HG03520 (cell line): ENCODE results near the gene PPP2R2C.

Experiments
- ATAC-seq: cut with Tn5 transposase; IDR thresholded peaks from one replicate; pipeline ENCODE4 v1.9.1; 2021; ENCODE audit warnings: mild to moderate bottlenecking, moderate library complexity; ENCODE audit not compliant: unreplicated experiment

Gene PPP2R2C

GRCh38 chr4:6383009-6383404 lies 89.4 kb downstream of the PPP2R2C start:
- no peak for ATAC-seq

GRCh38 chr4:6381571-6382123 lies 90.8 kb downstream of the PPP2R2C start:
- no peak for ATAC-seq

DNA sequence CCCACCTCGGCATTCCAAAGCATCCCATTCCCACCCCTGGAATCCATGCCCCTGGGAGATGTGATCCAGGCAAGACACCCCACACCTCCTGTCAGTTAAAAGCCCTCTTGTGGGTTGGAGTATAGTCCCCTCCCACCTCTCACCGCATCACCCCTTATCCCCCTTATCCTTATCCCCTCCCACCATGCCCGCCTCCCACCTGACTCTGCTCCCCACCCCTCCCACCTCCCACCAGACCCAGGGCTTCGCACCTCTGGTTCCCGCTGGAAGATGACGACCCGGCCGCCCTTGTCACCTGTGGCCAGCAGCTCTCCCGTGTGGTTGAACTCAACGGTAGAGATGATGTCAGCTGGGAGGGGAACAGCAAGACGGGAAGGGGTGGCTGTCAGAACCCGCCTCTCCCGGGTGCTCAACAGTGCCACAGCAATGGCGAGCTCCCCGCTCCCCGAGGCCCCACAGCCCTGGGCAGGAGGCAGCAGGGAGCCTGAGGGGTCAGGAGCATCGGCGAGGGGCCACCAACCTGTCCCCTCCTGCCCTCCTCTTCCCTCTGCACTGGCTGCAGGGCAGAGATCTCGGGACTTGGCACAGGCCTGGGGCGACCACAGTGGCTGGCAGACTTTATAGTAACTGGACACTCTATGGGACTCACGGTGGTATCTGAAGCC lies 91.5 kb downstream of the PPP2R2C start:
- no peak for ATAC-seq

DNA sequence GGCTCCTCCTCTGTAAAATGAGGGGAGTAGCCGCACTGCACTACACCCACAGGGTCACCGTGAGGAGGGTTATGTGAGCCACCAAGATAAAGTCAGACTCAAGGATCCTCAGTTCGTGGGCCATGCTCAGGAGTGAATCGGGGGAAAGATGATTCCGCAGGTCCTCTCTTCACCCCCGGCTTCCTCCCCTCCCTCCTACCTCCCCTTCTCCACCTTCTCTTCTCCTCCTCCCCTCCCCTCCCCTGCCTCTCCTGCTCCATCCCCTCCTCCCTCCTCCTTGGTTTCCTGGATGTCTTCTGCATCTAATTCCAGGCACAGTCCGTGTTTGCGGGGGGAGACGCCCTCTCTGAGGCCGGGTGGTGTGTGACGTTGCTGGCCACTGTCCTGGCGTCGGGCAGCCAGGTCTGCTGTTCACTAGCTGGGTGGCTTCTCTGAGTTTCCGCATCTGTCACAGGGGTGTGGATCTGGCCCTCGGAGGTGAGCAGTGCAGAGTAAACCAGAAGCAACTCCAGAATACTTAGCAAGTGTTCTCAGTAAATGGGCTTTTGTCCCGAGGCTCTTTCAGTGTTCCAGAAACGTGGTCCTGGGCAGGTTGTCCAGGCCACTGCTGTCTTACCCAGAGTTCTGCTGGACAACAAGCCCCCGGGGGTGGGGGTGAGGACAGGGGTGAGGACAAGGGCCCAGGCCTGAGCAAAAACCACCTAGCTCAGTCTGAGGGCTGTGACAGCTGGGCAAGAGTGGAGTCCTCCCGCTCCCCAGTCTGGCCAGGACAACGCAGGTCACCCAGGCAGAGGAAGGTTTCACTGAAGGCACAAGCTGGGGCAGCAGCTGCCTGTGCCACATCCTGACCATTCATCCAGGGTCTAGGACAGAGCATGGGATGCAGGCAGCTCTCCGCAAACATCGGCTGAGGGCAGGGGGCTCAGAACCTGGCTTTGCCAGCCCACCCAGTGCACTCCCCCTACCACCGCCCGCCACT lies 92.4 kb downstream of the PPP2R2C start:
- ATAC-seq, result no peak

- no peak for ATAC-seq
These were observed 93.6 kb downstream of the PPP2R2C start for GRCh38 chr4:6378493-6379445.

DNA sequence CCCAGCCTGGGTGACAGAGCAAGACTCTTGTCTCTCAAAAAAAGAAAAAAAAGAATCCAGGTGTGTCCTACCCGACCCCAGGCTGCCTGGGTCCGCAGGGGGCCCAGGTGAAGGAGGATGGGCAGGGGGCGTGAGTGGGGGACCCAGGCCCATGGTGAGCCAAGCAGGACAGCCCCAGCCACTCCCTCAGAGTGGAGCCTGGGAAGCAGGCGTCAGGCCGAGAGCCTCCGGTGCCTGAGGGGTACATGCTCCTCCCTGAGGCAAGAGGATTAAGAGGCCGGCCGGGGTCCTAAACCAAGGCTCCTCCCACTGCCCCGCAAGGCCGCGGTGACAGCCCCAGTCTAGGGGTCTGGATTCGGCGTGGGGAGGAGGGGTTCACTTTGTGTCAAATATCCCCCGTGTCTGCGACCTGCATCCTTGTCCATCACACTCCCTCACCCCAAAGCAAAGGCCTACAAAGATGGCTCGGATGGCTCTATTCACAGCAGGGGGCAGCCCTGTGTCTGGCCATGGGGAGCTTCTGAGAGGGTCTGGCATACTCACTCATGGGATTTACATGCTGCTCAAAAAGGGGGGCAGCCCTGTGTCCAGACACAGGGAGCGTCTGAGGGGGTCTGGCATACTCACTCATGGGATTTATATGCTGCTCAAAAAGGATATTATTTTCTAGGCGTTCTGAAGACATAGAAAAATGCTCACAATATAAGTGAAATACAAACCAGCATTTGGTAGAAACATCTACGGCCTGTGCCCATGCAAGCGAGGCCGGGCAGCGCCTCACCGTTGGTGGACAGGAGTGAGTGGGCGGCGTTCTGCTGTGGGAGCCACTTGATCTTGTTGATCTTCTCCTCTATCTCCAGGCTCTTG lies 94.6 kb downstream of the PPP2R2C start:
- no peak for ATAC-seq

DNA sequence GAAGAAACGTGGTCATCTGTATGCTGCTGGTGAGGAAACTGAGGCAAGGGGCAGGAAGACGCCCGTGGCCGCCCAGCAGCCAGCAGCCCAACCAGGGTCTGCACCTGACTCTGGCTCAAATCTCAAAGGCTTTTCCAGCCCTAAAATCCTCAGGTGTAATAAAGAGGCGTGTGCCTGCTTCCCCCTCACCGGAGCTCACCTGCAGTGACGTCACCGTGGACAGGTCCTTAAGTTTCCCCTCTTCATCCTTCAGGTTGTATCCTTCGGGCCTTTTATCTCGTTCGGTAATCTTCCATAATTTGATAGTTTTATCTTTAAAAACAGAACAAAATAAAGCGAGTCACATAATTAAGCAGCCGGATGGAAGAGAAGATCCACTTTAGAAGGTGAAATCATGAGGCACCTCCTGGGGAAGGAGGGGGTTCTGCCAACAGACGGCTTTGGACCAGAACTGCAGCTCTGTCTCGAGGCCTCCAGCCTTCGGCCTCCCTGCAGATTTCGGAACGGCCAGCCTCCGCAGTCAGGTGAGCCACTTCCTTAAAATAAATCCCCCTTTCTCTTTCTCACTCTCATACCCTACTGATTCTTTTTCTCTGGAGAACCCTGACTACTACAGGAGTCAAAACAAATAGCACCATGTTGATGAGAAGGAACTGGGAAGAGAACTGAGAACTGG lies 96.7 kb downstream of the PPP2R2C start:
- ATAC-seq, result no peak

DNA sequence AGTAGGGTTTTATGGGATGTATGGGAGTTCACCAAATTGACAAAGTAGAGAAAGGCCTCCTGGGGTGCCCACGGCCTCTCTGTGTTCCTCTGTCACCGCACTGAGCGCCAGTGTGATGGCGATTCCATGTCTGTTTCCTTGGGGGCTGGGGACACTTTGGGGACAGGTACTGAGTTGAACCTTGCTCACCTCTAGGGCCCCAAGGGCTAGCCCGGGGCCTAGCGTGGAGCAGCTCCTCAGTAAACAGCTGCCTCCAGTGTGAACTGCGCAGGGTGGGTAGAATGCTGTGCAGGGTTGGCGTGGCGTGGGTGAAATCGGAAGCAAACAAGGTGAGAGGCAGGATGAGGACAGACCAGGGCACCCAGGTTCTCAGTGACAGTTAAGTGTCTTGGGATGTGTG lies 97.8 kb downstream of the PPP2R2C start:
- no peak for ATAC-seq

DNA sequence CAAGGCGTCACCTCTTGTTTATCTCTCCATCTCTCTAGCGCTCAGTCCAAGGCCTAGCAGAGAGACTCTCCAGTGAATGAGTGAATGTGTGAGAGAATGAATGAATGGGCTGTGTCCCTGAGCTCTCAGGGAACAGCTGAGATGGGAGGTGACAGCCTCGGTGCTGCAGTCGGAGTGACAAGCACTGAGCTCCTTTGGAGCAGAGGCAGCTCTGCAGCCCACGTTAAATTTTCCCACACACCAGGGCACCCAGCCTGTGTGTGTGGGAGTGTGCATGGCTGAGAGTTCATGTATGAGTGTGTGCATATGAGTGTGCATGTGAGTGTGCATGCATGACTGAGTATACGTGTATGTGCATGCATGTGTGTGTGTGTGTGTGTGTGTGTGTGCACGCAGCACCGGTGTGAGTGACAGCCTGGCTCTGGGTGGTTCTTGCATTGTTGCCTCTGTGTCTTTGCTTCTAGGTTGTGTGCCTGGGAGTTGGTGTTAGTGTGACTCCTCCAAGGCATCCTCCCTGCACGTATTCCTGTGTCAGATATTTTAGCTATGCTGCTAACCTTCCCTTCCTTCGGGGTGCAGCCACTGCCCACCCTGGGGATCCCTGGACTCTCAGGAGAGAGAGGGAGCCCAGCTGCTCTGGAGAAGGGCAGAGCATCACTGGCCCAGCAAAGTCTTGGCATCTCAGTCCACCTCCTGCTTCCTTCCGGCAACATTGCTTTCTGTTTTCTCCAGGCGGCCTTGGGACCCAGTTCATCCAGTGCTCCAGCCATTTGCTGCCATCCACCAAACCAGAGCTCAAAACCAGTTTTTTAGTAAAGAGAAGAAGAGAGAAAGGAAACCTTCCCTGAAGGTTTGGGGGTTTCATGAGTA lies 98.6 kb downstream of the PPP2R2C start:
- no peak for ATAC-seq

- peak; percentile 68 for ATAC-seq
These were observed 99.5 kb downstream of the PPP2R2C start for GRCh38 chr4:6372649-6373525.

GRCh38 chr4:6371812-6372211 lies 100.6 kb downstream of the PPP2R2C start:
- ATAC-seq, result no peak

GRCh38 chr4:6371271-6371670 lies 101.1 kb downstream of the PPP2R2C start:
- no peak for ATAC-seq

DNA sequence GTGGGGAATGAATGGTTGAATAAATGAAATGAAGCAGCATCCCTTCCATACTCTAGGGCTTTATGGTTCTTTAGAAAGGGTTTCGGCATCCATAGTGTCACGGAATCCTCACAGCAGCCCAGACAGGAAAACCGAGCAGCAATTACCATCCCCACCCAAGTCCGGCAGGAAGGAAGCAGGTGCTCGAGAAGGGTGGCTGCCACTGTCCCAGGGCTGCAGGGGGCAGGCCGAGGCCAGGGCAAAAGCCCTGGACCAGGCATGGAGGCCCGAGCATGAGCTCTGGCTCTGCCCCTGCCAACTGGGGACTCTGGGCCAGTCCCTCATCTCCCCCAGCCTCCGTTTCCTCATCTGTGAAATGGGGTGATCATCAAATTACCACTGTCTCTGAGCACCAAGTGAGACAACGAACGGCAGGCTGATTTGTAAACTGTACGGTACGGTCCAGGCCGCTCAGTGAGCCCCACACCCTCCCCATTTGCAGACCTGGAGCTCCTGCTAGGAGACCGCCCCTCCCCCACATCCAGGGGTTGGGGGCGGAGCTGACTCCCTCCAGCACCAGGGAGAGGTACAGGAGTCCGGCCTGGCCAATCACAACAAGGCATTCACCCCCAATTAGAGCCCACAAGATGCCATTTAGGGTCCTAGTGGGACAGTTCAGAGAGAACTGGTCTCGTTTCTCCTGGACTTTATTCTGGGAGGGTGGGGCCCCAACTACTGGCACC lies 102.3 kb downstream of the PPP2R2C start:
- ATAC-seq, result no peak

DNA sequence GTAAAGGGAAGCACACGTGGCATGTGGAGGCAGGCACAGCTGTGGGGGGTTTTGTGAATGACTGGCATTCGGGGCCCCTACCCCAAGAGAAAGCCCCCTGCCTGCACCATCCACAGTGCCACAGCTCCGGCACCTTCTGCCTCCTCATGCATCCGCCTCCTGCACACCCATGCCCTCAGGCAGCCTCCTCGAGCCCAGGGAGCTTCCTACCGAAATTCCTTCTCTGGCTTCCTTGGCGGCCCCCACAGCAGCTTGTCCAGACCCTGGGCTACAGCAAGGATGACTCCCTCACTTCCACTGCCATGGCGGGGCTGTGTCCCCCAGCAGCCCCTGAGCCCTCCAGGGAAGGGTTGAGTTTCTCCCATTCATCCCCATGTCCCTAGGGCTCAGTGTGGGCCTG lies 102.9 kb downstream of the PPP2R2C start:
- no peak for ATAC-seq

- no peak for ATAC-seq
These were observed 103.4 kb downstream of the PPP2R2C start for GRCh38 chr4:6369035-6369434.

DNA sequence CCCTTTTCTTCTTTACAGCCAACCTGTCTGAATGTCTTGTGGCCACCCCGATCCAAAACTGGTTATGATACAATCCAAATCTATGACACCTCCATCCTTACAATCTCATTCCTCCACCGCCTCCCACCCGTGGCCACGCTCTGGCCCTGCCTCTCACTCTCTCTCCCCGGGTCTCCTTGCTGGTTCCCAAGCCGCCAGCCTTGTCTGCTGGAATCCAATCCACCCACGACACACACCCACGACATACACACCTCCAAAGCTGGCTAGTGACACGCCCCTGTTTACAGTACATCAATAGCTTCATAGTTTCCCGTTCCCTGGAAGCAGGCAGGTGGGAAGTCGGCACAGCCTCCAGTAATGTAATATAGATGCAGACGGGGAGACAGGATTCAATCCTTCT lies 103.8 kb downstream of the PPP2R2C start:
- ATAC-seq, result no peak

- no peak for ATAC-seq
These were observed 104.3 kb downstream of the PPP2R2C start for GRCh38 chr4:6368096-6368495.
